HG03066 (cell line): ENCODE measurements around the gene WNT7B.

Experiments used
- ATAC-seq: cut with Tn5 transposase; IDR thresholded peaks from one replicate; pipeline ENCODE4 v1.9.1; 2021; ENCODE audit warnings: low read depth; ENCODE audit not compliant: unreplicated experiment

The WNT7B gene

DNA sequence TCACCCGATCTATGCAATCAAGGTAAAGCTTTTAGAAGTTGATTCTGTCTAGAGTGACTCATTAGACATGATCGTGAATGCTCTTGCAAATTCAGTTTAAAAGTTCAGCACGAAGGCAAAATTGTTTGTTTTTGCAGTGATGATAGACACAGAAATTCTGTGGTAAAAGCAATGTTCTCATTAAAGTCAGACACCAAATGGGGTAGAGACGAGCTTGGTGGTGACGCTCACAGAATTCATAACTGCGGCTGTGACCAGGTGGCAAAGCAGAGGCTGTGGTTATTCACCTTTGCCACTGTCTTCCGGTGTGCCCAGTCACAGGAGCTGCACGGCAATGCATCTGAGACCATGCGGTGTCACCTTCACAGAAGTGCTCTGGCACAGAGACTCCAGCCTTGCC lies 83.4 kb downstream of the WNT7B start:
- no peak for ATAC-seq

DNA sequence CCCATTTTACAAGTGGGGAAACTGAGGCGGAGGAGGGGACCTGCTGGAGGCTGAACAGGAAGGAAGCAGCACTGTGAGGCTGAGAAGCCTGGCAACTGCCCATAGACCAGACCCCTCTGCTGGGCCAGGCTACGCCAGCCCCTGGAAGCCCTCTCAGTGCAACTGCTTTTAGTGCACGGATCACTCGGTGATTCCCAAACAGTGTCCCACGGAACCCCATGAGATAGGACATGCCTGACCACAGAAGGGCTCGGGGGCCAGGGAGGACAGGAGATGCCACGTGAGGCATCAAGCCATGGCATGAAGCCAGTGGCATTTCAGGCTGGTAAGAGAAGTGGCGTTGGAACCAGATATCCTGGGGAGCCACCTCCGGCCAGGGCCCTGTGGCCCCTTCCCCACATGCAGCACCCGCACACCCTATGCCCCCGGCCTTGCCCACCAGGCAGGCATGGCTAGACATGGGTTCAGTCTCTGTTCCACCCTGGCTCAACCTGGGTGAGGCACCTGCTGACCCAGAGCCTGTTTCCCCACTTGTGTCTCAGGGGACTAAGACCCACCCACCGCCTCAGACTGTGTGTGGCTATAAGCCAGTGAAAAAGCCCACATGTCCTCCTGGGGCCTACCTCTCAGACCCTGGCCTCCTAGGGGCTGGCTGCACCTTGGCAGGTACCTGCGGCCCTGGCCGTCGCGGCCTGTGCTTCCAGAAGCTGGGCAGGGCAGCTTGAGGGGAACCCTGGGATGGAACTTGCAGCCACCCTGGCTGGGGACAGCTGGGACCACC lies 84.1 kb downstream of the WNT7B start:
- no peak for ATAC-seq

DNA sequence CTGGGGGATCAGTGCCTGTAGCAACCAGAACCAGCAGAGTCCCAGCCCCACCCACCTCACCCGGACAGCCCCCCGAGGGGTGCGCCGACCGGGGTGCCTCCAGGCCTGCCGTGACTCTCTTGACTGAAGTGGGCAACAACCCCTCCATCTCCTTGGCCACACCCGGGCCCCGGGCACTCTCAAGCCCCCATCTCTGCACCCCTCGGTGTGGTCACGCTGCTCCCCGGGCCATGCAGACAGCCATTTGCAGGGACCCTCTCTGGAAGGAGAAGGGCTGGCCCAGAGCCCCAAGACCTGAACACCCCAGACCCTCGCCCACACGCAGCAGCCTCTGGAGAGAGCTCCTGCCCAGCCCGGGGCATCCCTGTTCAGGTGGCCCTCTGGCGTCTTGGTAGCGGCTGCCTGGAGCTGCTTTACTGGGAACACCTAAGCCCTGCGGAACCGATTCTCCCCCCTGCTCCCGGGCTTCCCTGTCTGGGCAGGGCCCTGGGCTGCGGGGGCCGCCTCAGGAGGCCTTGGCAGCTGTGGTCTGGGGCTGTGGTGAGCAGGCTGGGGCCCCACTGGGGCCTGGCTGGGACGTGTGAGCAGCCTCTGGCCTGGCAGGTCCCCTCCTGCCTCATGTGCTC lies 84.9 kb downstream of the WNT7B start:
- ATAC-seq: no peak

DNA sequence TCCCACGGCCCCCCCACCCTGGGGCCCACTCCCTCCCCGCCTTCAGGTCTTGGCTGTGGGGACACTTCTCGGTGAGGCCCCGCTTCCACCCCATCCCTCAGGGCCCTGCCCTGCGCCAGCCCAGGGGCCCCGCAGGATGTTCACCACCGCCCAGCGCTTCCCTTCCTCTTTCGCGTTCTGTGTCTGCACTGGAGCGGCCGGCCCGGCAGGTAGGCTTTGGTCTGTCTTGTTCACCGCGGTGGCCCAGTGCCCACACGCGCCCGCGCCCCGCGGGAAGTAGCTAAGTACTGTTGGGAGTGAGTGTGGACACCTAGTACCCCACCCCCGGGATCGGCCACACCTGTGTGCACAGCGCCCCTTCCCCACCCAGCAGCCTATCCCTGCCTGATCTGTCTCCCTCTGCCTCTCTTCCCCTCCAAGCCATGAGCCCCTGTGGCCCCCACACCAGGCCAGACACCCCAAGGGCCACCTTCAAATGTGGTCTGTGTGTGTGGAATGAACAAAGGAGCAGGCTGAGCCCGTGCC lies 85.4 kb downstream of the WNT7B start:
- ATAC-seq: no peak

DNA sequence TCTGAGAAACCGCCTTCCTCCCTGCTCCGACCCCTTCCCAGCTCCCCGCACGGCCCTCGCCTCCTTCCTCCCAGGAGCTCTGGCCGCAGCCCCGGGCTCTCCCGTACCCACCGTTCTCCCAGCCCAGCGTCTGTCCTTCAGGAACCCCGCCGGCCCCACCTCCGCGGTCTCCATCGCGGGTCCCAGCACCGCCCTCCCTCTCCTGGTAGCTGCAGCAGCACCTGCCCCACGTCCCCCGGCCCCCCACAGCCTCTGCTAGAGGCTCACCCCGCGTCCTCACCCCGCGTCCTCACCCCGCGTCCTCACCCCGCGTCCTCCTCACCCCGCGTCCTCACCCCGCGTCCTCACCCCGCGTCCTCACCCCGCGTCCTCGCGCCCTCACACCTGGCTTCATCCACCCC lies 85.9 kb downstream of the WNT7B start:
- no peak for ATAC-seq

DNA sequence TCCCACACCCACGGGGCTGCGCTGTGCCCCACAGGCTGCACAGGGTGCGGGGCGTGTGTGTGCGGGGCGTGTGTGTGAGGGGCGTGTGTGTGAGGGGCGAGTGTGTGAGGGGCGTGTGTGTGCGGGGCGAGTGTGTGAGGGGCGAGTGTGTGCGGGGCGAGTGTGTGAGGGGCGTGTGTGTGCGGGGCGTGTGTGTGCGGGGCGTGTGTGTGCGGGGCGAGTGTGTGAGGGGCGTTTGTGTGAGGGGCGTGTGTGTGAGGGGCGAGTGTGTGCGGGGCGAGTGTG lies 86.7 kb downstream of the WNT7B start:
- no peak for ATAC-seq

DNA sequence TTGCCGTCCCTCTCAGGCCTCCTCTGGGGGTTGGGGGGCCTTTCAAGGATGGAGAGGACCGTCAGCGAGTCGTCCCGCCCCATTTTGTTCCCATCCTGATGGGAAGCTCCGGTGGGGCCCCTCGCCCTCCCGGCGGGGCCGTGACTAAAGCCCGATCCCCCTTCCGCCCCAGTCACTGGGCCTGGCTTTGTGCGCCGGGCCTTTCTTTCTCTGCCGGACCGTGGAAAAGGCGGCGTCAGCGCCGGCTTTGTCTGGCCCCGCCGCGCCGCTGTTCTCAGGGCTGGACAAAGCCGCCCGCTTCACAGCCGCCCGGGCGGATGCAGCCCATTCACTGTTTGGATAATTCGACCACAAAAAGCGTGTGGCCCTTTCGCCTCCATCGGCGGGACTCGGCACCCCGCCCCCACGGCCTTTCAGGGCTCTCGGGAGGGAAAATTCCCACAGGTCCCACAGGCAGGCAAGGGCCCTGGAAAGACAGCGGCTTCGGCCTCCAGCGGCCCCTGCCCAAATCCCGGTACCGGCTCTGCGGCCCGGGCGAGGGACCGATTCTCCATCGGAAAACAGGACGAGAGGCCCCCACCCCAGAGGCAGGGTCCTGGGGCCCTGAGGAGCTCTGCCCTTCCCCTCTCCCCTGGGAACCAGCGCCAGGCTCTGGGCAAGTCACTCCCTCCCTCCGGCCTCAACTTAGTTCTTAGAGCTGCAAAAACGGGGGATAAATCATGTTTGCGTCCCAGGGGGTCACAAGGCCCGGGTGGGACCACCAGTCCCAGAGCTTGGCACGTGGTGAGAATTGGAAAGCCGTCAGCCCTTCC lies 87.2 kb downstream of the WNT7B start:
- no peak for ATAC-seq

DNA sequence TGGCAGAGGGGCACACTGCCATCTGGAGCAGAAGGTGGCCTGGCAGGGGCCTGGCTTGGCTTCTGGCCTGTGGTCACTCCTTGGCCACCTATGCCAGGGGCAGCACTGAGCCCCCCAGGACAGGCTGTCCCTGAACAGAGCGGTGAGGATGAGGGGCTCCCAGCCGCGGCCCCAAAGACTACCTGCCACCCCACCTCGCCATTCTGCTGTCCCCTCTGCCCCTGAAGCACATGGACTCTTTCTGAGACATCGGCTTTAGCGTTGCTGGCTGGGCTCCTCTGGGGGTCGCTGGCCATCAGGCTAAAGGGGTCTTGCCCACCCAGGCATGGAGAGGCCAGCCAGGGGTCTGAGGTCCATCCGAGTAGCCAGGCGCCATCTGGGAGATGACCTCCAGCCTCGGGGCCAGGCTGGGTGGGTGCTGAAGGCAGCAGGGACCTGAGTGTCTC lies 87.8 kb downstream of the WNT7B start:
- no peak for ATAC-seq

DNA sequence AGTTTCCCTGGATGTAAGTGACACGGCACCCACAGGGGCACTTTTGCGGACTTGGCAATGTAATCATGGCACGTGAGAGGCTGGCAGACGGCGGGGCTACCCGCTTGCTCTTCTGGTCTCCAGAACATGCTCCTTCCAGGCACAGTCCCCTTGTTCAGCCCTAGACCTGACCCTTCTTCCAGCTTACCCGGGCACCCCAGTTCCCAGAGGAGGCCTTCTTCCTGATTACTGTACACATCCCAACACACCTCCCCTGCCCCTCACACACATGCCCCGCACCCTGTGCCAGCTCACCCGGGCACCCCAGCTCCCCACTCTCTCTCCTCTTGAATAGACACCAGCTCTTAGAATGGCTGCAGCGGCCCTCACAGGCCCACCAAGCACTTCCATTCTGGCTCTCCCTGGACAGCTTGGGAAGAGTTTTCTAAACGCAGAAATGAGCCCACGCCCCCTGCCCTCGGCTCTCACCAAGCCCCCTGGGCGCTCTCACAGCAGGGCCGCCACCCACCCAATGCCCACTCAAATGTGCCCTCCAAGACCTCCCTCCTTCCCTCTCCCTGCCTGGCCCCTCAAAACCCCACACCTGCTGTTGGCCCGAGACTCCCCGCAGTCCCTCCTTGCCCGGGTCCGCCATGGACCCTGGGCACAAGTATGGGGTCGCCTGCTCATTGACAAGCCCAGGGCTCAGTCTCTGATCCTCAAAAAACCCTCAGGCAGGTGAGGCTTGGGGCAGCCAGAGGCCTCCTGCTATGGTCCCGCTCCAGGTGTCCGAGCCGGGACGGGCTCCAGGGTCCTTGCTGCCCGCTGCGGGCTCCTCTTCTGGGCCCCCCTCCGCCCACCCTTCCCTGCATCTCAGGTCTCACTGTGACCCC lies 88.5 kb downstream of the WNT7B start:
- no peak for ATAC-seq

DNA sequence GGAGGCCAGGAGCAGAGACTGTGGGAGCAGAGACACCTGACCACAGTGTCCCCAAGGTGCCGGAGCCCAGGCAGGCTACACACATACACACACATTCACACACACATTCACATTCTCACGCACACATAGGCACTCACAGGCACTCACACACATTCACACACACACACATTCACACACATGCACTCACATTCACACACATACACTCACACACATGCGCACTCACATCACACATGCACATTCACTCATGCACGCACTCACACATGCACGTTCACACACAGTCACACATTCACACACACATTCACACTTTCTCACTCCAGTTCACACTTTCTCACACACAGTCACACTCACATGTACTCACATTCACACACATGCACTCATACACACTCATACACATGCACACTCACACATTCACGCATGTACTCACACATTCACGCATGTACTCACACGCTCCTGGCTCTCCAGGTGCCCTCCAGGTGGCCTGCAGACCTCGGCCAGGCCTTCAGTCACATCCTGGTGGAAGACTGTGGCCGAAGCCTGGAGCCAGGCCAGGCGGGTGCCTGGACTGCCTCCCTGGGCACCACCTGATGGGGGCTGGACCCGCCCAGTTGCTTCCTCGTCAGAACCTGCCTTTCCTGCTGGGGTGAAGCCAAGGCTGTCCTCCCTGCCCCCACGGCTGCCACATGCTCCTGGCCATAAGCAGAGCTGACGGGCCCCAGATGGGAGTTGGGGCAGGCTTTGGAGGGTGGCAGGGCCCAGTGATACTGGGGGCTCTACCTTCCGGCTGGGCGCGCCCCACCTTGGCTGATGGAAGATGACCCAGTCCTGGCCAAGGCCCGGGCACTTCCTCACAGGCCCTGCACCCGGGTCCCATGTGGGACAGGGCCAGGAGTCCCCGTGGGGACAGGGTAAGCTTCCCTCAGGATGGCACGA lies 89.5 kb downstream of the WNT7B start:
- no peak for ATAC-seq

DNA sequence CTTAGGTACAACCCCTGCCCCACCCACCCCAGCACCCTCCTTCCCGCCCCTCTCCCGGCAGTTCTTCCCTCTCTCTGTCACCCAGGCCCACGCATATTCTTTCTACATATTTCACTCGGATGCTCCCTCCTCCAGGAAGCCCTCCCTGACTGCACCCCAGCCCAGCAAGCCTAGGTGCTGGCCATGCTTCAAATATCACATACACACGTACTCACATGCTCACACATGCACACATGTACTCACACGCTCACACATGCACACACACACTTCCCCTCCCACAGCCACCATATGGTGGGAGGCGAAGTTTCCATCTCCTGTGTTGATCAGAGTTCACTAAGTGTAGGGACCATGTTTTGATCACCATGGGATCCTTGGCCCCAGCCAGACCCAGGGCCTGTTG lies 90.4 kb downstream of the WNT7B start:
- no peak for ATAC-seq

DNA sequence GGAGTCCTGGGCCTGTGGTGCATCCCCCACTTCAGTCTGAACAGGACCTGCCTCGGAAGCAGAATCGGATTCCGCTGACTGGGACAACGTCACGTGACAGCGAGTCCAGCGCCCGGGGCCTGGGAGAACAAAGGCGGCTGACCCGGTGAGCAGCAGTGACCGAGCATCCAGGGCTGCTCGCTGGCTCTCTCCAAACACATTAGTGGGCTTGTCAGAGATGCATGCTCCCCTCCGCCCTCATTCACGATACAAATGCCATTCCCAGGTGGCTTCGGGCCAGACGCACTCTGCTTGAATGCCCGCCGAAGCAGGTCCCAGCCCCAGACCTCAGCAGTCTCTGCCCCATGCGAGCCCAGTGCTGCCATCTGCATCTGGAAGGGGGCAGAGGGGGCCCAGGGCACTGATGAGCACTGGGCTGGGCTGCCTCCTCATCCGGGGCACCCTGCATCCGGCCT lies 91.0 kb downstream of the WNT7B start:
- no peak for ATAC-seq

DNA sequence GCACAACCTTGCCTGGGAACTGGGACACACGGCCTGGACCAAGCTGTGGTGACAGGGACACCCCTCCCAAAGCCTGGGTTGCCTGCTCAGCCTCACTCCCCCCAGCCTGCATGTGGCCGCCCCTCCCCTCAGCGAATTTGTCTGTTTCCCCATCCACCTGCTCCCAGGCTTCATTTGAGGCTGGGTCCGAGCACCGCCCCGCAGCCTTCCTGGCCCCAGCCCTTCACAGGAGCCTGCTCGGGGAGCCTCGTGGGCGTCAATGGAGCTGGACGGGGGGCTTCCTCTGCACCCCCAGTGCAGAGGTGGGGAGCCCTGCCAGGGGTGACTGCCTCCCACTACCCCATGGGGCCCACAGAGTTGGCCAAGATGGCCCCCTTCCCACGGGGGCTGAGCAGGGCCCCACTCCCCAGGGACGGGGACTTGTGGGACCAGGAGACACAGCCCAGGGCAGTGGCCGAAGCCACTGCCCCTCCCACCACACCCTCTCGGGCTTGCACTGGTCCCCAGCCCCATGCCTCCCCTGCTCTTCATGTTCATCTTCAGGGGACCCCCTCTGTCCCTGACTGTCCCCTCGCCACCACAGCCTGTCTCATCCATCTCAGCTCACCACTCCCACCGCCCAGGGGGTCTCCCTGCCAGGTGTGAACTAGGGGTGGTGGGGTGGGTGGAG lies 91.7 kb downstream of the WNT7B start:
- no peak for ATAC-seq

DNA sequence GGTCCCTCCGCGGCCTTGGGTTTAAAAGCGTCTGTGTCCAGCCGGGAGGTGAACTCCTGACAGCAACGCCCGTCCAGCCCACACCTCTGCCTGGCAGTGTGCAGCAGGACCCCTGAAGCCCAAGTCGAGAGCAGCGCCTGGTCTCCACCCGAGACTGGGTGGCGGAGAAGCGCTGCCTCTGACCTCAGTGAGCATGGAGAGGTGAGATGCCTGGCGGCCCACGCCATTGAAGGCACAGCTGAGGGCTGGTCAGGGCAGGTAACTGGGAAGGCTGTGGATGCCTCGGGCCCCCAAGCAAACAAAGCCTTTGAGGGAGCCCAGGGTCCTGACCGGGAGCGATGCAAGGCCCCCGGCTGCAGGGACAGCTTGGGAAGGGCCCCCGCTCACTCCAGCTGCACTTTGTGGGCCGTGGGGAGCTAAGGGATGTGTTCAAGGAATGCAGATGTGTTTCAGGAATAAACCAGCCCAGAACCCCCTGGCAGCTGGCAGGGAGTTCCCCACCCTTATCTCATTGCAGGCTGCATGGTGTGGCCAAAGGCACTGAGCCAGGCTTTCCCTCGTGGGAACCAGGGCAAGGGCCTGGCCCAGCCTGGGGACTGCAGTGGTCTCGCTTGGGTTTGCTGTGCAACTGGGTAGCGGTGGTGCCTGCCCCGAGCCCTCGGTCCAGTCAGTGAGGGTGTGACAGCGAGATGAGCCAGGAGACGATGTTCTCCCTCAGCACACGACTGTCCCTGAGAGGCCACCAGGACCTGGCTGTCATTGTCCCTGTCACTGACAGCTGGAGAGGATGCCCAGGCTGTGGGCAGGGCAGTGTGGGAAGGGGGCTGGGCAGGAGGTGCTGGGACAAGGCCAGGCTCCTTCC lies 92.5 kb downstream of the WNT7B start:
- no peak for ATAC-seq

DNA sequence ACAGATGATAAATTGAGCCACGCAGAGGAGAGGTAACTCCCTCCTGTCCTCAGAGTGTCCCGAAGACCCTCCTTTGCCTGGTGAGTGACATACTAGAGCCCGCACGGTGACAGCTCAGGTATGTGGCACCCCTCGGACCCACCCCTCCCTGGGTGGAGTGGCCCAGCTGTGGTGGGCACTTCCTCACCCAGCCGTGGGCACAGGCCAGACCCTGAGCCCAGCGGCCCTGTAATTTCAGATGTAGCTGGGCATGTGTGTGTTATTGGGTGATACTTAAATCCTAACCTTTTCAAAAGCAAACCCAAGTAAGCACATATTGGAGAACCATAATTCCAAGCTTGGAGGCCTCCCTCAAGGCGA lies 93.2 kb downstream of the WNT7B start:
- ATAC-seq: no peak

DNA sequence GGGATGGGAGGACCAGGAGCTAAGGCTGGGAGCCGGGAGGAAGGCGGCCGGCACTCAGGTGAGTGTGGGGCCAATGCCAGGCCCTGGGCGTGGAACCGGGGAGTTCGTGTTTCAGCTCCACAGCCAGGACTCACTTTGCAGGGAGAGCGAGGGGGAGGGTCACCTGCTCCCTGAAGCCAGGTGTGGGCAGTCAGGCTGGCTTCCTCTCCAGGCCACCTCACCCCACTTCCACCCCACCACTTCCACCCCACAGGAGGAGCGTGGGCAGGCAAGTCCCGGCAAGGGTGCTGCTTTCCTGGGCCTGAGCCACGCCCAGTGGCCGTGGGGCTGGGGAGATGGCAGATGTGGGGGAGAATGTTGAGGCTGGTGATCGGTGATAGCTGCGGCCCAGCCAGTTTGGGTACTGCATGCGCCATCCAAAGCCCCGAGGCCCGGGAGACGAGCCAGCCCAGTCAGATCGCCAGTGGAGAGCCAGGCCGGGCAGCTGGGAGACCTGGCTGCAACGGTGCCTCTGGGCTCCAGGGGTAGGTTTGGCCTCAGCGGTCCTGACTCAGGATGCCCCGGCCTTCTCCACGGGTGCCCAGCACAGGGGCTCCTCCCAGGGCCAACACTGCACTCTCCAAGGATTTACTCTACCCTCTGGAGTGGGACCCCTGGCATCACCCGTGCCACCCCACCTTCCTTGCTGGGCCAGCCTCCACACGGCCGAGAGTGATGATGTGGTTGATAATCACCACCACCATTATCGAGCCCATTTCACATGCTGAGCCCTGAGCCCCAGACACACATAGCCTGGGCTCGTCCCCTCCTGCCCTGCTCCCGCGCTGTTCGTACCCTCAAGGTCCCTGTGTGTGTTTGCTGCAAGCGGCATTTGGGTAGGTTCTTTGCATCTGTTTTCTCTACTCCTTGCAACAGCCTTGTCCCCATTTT lies 93.8 kb downstream of the WNT7B start:
- ATAC-seq: no peak

DNA sequence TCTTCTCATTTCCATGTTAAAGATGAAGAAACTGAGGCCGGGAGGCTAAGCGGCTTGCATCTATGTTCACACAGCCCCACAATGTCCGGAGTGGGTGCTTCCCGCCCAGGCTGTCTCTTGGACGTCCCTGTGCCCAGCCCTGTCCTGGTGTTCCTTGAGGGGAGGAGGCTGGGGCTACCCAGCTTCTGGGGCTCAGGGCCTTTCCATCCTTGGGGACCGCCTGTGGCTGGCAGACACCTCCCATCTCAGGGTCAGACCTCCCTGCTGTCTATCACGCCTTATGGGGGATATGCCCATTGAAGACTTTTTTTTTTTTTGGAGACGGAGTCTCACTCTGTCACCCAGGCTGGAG lies 95.5 kb downstream of the WNT7B start:
- no peak for ATAC-seq
